H1 (cell line): Measurements from ENCODE around the gene CPPED1. TPM values are rescaled to one million over a fixed set of nuclear protein-coding genes. Genes with fewer than 3 reads are reported as not detected.

ENCODE experiments used
- CTCF ChIA-PET: fragments of 300-600 bp; sonication (Branson Sonifier 250); formaldehyde crosslinking; loops from one replicate; lab custom pipeline; 2021; ENCODE audit not compliant: partially characterized antibody; lab: Charles Lee
- POLR2A ChIA-PET: fragments of 300-600 bp; sonication (Branson Sonifier 250); formaldehyde crosslinking; loops from one replicate; lab custom pipeline; 2021; ENCODE audit warnings: inconsistent platforms; ENCODE audit not compliant: partially characterized antibody; lab: Charles Lee
- DNase-seq, 2 experiments: peaks; one replicate each; pipeline versions ENCODE4 v3.0.0 to v3.0.0-alpha.2; 2010 to 2022; ENCODE audit warnings: low spot score in 2 of 2, low read depth in 1 of 2, mixed read lengths in 1 of 2
- FAIRE-seq: peaks from 2 replicates; lab custom pipeline; 2011; peaks lifted over from hg19 to GRCh38; lab: Jason Lieb, UNC
- H2AFZ ChIP-seq: 2 replicates; pipeline ENCODE4 v1.8.1; 2012; ENCODE audit warnings: low read length, inconsistent platforms
- H2AK5ac ChIP-seq: 2 replicates; pipeline ENCODE4 v1.6.1; 2013; ENCODE audit warnings: low read depth, low read length
- H2BK120ac ChIP-seq: replicated peaks from 2 replicates; pipeline ENCODE3; 2013; ENCODE audit warnings: low read depth, low read length, inconsistent platforms
- H2BK12ac ChIP-seq: 2 replicates; pipeline ENCODE4 v1.6.1; 2013; ENCODE audit warnings: low read depth, low read length
- H2BK15ac ChIP-seq: 2 replicates; pipeline ENCODE4 v1.6.1; 2013; ENCODE audit warnings: low read length
- H2BK20ac ChIP-seq: 2 replicates; pipeline ENCODE4 v1.6.1; 2013; ENCODE audit warnings: low read length
- H2BK5ac ChIP-seq: 2 replicates; pipeline ENCODE4 v1.6.1; 2013; ENCODE audit warnings: low read depth, low read length
- H3K14ac ChIP-seq: 2 replicates; pipeline ENCODE4 v1.6.1; 2013; ENCODE audit warnings: inconsistent platforms; ENCODE audit not compliant: insufficient read length
- H3K18ac ChIP-seq: 2 replicates; pipeline ENCODE4 v1.6.1; 2013; ENCODE audit warnings: low read length; ENCODE audit errors: extremely low read depth
- H3K23ac ChIP-seq: 2 replicates; pipeline ENCODE4 v1.6.1; 2013; ENCODE audit warnings: inconsistent platforms; ENCODE audit not compliant: insufficient read length
- H3K23me2 ChIP-seq: 2 replicates; pipeline ENCODE4 v1.6.1; 2013; ENCODE audit warnings: low read depth, low read length
- H3K27ac ChIP-seq: 2 replicates; pipeline ENCODE4 v1.6.1; 2011; ENCODE audit warnings: low read depth, low read length, inconsistent platforms
- H3K27me3 ChIP-seq, 4 experiments: replicated peaks in 1 of 4; 1 replicate in 1 of 4; 2 replicates in 3 of 4; pipeline versions ENCODE4 v1.6.1 to v1.8.1; 2011 to 2013; ENCODE audit warnings: low read length in 3 of 4, mild to moderate bottlenecking in 3 of 4, inconsistent platforms in 2 of 4, mixed read lengths in 2 of 4, moderate library complexity in 1 of 4; ENCODE audit not compliant: control insufficient read depth in 3 of 4, insufficient read depth in 3 of 4; ENCODE audit errors: extremely low read depth in 1 of 4
- H3K36me3 ChIP-seq, 4 experiments: 2 replicates each; pipeline versions ENCODE4 v1.6.1 to v1.8.1; 2011 to 2013; ENCODE audit warnings: mild to moderate bottlenecking in 4 of 4, low read length in 3 of 4, moderate library complexity in 2 of 4, control low read depth in 1 of 4, inconsistent platforms in 1 of 4; ENCODE audit not compliant: insufficient read depth in 4 of 4, control insufficient read depth in 2 of 4
- H3K4ac ChIP-seq: replicated peaks from 2 replicates; pipeline ENCODE3; 2013; ENCODE audit warnings: low read length, low read depth, mixed read lengths, inconsistent platforms; ENCODE audit not compliant: insufficient read length
- H3K4me1 ChIP-seq, 4 experiments: replicated peaks in 1 of 4; 1 replicate in 1 of 4; 2 replicates in 3 of 4; pipeline versions ENCODE4 v1.6.1 to v1.8.1; 2011 to 2013; ENCODE audit warnings: low read length in 3 of 4, inconsistent platforms in 2 of 4, mixed read lengths in 1 of 4; ENCODE audit not compliant: insufficient read depth in 4 of 4, control insufficient read depth in 3 of 4
- H3K4me2 ChIP-seq, 2 experiments: 2 replicates each; pipeline versions ENCODE4 v1.6.1 to v1.8.1; 2011 to 2013; ENCODE audit warnings: low read depth in 2 of 2, low read length in 2 of 2, control low read depth in 1 of 2, inconsistent platforms in 1 of 2, mild to moderate bottlenecking in 1 of 2; ENCODE audit not compliant: insufficient read depth in 1 of 2
- H3K4me3 ChIP-seq, 4 experiments: fragments of 200-600, 300-600 bp in 1 of 4; sonication (generic), shearing (Covaris generic), sonication (Bioruptor Twin) in 1 of 4; 2 replicates each; pipeline versions ENCODE4 v1.5.1 to v1.8.1; 2011 to 2016; ENCODE audit warnings: low read length in 4 of 4, low read depth in 3 of 4, control low read depth in 2 of 4, inconsistent platforms in 2 of 4, mild to moderate bottlenecking in 2 of 4, mixed read lengths in 1 of 4, moderate library complexity in 1 of 4; ENCODE audit not compliant: insufficient read depth in 2 of 4; ENCODE audit errors: extremely low read depth in 1 of 4
- H3K56ac ChIP-seq: replicated peaks from 2 replicates; pipeline ENCODE3; 2013; ENCODE audit warnings: low read depth, mild to moderate bottlenecking, mixed read lengths, low read length, inconsistent platforms; ENCODE audit not compliant: insufficient read length
- H3K79me1 ChIP-seq: 2 replicates; pipeline ENCODE4 v1.6.1; 2013; ENCODE audit warnings: low read depth, low read length, control low read depth
- H3K79me2 ChIP-seq, 2 experiments: 2 replicates each; pipeline versions ENCODE4 v1.6.1 to v1.8.1; 2012 to 2013; ENCODE audit warnings: low read length in 2 of 2, mild to moderate bottlenecking in 2 of 2, inconsistent platforms in 1 of 2; ENCODE audit not compliant: insufficient read depth in 2 of 2, control insufficient read depth in 1 of 2
- H3K9ac ChIP-seq, 4 experiments: replicated peaks in 1 of 4; 1 replicate in 1 of 4; 2 replicates in 3 of 4; pipeline versions ENCODE4 v1.6.1 to v1.8.1; 2011 to 2013; ENCODE audit warnings: low read depth in 3 of 4, low read length in 3 of 4, control low read depth in 2 of 4, mild to moderate bottlenecking in 2 of 4, moderate library complexity in 2 of 4, inconsistent platforms in 1 of 4; ENCODE audit errors: extremely low read depth in 1 of 4
- H3K9me3 ChIP-seq, 2 experiments: 2 replicates each; pipeline versions ENCODE4 v1.6.1 to v1.8.1; 2012 to 2013; ENCODE audit warnings: mild to moderate bottlenecking in 2 of 2, moderate library complexity in 2 of 2, control low read depth in 1 of 2, inconsistent platforms in 1 of 2, low read depth in 1 of 2, low read length in 1 of 2, mixed read lengths in 1 of 2; ENCODE audit not compliant: insufficient read depth in 2 of 2
- H4K20me1 ChIP-seq, 2 experiments: replicated peaks in 1 of 2; 2 replicates each; pipeline versions ENCODE3 to v1.8.1; 2011 to 2013; ENCODE audit warnings: inconsistent platforms in 2 of 2, low read length in 2 of 2, mild to moderate bottlenecking in 1 of 2; ENCODE audit not compliant: insufficient read depth in 2 of 2, control insufficient read depth in 1 of 2
- H4K5ac ChIP-seq: 2 replicates; pipeline ENCODE4 v1.6.1; 2013; ENCODE audit warnings: low read length, low read depth, mixed read lengths, inconsistent platforms; ENCODE audit not compliant: insufficient read length
- H4K8ac ChIP-seq: 2 replicates; pipeline ENCODE4 v1.8.0; 2013; ENCODE audit warnings: mild to moderate bottlenecking, moderate library complexity, low read length, inconsistent platforms; ENCODE audit not compliant: insufficient read depth; ENCODE audit errors: extremely low read depth
- H4K91ac ChIP-seq: replicated peaks from 2 replicates; pipeline ENCODE3; 2013; ENCODE audit warnings: low read length, mixed read lengths, inconsistent platforms; ENCODE audit not compliant: insufficient read length
- GABPA ChIP-seq: IDR thresholded peaks from 2 replicates; pipeline ENCODE4 v1.6.1; 2011; ENCODE audit warnings: mild to moderate bottlenecking, low read length, moderate library complexity, borderline replicate concordance; ENCODE audit not compliant: insufficient read depth
- JUN ChIP-seq: IDR thresholded peaks from 2 replicates; pipeline ENCODE4 v1.6.1; 2011; ENCODE audit warnings: low read depth, mild to moderate bottlenecking, improper control_type of control experiment, low read length
- WGBS, 2 experiments: shearing (Covaris generic) in 1 of 2; methylation state at CpG; one replicate each; pipeline versions ENCODE4 v1.1.6 to v1.1.7; 2013 to 2015; ENCODE audit warnings: low lambda C conversion rate in 2 of 2, mixed read lengths in 2 of 2, inconsistent platforms in 1 of 2, low coverage in 1 of 2, missing lambda C conversion rate in 1 of 2; ENCODE audit not compliant: insufficient replicate concordance in 2 of 2, insufficient coverage in 1 of 2, insufficient read length in 1 of 2; ENCODE audit errors: extremely low coverage in 1 of 2, missing lambda C conversion rate in 1 of 2; 5-methylcytosine and 5-hydroxymethylcytosine counted together
- polyA plus RNA-seq, 7 experiments: library from polyadenylated mRNA; depleted of rRNA in 3 of 7; stranded (reverse) in 5 of 7; unstranded in 2 of 7; fragments of >200 nt in 5 of 7; fragments of 200-250 nt in 2 of 7; gene quantifications; 1 replicate in 5 of 7; 2 replicates in 1 of 7; 4 replicates in 1 of 7; pipeline versions ENCODE4 v1.2.1 to v1.2.3, GENCODE V29; 2011 to 2013; ENCODE audit warnings: missing spikeins in 2 of 7, mixed read lengths in 2 of 7
- total RNA-seq: library from RNA; stranded (reverse); fragmentation: NEBNext Ultra II Directional; extraction: Animal tissue kit (Norgen Biotek cat#: 25700); gene quantifications from 2 replicates; pipeline ENCODE4 v1.2.1, GENCODE V29; 2021

CPPED1 gene
- total and polyA plus RNA-seq, 2 of the 8 experiments (the other 6 are each of a cell fraction or from before 2014, with no cell fraction given): 3.5 to 11.2 TPM

DNA sequence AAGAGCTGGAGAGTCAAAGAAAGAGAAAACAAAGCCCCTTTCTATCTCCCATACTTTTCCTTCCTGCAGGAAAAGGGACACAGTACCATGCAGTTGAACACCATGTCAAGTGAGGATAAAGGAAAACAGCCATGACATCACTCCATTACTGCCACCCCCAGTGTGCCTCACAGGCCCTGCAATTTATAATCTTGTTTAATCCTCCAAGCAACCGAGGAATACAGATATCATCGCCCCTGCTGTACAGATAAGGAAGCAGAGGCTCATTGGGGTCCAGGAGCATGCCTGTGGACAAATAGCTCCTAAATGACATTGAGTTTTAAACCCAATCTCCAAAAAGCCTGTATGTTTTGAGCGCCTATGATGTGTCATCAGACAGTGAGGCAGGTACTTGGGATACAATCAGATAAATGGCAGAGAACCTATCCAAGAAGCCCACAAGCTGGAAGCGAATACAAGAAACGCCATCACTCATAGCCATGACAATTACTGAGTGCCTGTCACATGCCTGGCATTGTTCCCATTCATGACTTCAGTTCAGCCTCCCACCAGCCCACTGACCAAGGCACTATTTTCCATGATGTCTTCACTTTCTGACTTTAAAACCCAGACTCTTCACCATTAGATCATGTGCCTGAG lies 45.5 kb downstream of the CPPED1 start:
- no peak overlapping the region for H4K8ac ChIP-seq
- POLR2A ChIA-PET: no interaction called here
- no peak overlapping the region for H2BK120ac ChIP-seq
- no peak for DNase-seq
- no peak overlapping the region for H2BK20ac ChIP-seq
- H3K9me3 ChIP-seq: no peaks in the 10 kb centered on the region
- WGBS, 2 experiments: 83% methylated on average over 5 of the region's 5 CpGs; no CpG with 5 or more reads in 1 of the 2 experiments
- no peak overlapping the region for H4K5ac ChIP-seq
- peaks cover 0 to 5% (median 2%) of the 10 kb centered on the region in 4 experiments; a peak in 2 of 7 replicates for H3K4me1 ChIP-seq
- no peaks in the 10 kb centered on the region; the same call in 1 of the 2 replicates for H3K79me1 ChIP-seq
- H3K27ac ChIP-seq: no peak overlapping the region
- H3K36me3 ChIP-seq: no peaks in the 10 kb centered on the region
- no peak overlapping the region for H3K4ac ChIP-seq
- H3K4me3 ChIP-seq: no peak overlapping the region
- no peak overlapping the region for H3K9ac ChIP-seq
- H2AK5ac ChIP-seq: no peak overlapping the region
- no peak overlapping the region for H3K56ac ChIP-seq
- H3K23ac ChIP-seq: no peak overlapping the region
- H3K4me2 ChIP-seq: no peak overlapping the region
- no peak overlapping the region for H2BK12ac ChIP-seq
- CTCF ChIA-PET: interaction anchor here (1.5 kb wide), 1 partner anchor 56 kb away, joined by 5 read pairs; no protein-coding TSS in a partner anchor
- FAIRE-seq: no peak
- no peaks in the 10 kb centered on the region for H3K27me3 ChIP-seq
- no peak overlapping the region for H3K18ac ChIP-seq
- no peaks in the 10 kb centered on the region for H3K23me2 ChIP-seq
- H4K20me1 ChIP-seq: no peaks in the 10 kb centered on the region
- no peak overlapping the region for H2AFZ ChIP-seq
- no peaks in the 10 kb centered on the region for H3K79me2 ChIP-seq
- H3K14ac ChIP-seq: no peak overlapping the region
- no peak overlapping the region for H2BK5ac ChIP-seq
- no peak overlapping the region for H4K91ac ChIP-seq
- no peak overlapping the region for H2BK15ac ChIP-seq
- TF ChIP-seq JUN (no peak), GABPA (no peak)
